ENCODE data around the gene REEP3.

REEP3 gene

GRCh38 chr10:63579371-63580014 lies 58.3 kb downstream of the REEP3 start:
- no peak overlapping the region for H3K27ac ChIP-seq

GRCh38 chr10:63582690-63583089 lies 61.5 kb downstream of the REEP3 start:
- TF ChIP-seq CTCF (IDR thresholded peaks at IDR 0.05) = no peak
- TF ChIP-seq ZFX (IDR thresholded peaks at IDR 0.05; ENCODE audit: borderline replicate concordance) = no peak
- H3K27ac ChIP-seq = no peak overlapping the region

More at GRCh38 chr10:63579371-63580014, 58.3 kb downstream of the REEP3 start:
- TF ChIP-seq CTCF (IDR thresholded peaks at IDR 0.05) = no peak
- TF ChIP-seq ZFX (IDR thresholded peaks at IDR 0.05; ENCODE audit: borderline replicate concordance) = no peak

- H3K27ac ChIP-seq = no peak overlapping the region
- TF ChIP-seq CTCF (IDR thresholded peaks at IDR 0.05) (no peak), ZFX (IDR thresholded peaks at IDR 0.05; ENCODE audit: borderline replicate concordance) (no peak)
Measured at GRCh38 chr10:63583397-63583796, 62.2 kb downstream of the REEP3 start.

- TF ChIP-seq ZFX (IDR thresholded peaks at IDR 0.05; ENCODE audit: borderline replicate concordance) (no peak), CTCF (IDR thresholded peaks at IDR 0.05) (no peak)
Measured at GRCh38 chr10:63583909-63584724, 62.9 kb downstream of the REEP3 start.

GRCh38 chr10:63584725-63585035 lies 63.5 kb downstream of the REEP3 start:
- TF ChIP-seq CTCF (IDR thresholded peaks at IDR 0.05) (no peak), ZFX (IDR thresholded peaks at IDR 0.05; ENCODE audit: borderline replicate concordance) (no peak)
- no peak overlapping the region for H3K27ac ChIP-seq

More at GRCh38 chr10:63583909-63584724, 62.9 kb downstream of the REEP3 start:
- no peak overlapping the region for H3K27ac ChIP-seq

- no peak overlapping the region for H3K27ac ChIP-seq
Measured at GRCh38 chr10:63585041-63585440, 63.8 kb downstream of the REEP3 start.

More at GRCh38 chr10:63585041-63585440, 63.8 kb downstream of the REEP3 start:
- TF ChIP-seq ZFX (IDR thresholded peaks at IDR 0.05; ENCODE audit: borderline replicate concordance) (no peak), CTCF (IDR thresholded peaks at IDR 0.05) (no peak)
